ENCODE data around the gene DBR1.

DNA sequence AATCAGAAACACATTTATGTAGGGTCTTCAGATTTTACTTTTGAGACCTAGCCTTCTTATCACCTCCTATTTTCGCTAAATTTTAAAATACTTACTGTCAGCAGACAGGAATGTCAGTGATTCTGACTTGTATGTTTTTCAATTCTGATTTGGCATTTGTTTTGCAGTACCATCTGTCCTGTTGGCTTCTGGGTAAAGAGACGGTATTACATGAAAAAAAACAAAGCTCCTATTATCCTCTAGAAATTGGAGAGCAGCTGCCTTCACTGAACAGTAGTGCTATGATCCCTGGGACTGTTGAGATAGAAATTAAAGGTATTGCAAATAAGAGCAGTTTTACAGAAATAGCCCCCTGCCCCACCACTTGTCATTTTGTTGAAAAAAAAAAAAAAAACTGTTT is 20.8 kb upstream of the DBR1 start:
- no peak for TF ChIP-seq EZH2 (optimal IDR thresholded peaks at IDR 0.05; ENCODE audit: low read depth, low read length)
- TF ChIP-seq, protein P1, sequence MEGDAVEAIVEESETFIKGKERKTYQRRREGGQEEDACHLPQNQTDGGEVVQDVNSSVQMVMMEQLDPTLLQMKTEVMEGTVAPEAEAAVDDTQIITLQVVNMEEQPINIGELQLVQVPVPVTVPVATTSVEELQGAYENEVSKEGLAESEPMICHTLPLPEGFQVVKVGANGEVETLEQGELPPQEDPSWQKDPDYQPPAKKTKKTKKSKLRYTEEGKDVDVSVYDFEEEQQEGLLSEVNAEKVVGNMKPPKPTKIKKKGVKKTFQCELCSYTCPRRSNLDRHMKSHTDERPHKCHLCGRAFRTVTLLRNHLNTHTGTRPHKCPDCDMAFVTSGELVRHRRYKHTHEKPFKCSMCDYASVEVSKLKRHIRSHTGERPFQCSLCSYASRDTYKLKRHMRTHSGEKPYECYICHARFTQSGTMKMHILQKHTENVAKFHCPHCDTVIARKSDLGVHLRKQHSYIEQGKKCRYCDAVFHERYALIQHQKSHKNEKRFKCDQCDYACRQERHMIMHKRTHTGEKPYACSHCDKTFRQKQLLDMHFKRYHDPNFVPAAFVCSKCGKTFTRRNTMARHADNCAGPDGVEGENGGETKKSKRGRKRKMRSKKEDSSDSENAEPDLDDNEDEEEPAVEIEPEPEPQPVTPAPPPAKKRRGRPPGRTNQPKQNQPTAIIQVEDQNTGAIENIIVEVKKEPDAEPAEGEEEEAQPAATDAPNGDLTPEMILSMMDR (IDR thresholded peaks at IDR 0.05; ENCODE audit: low read length): no peak
